GM12864 (cell line): Measurements from ENCODE around the gene PKHD1.

ENCODE experiments used
- DNase-seq: peaks from one replicate; pipeline ENCODE4 v3.0.0-alpha.2; 2011; ENCODE audit warnings: low read depth
- H3K4me3 ChIP-seq: 2 replicates; pipeline ENCODE4 v1.5.1; 2011; ENCODE audit warnings: mild to moderate bottlenecking, low read depth, low read length, control low read depth
- TF ChIP-seq, protein P1 (sequence below): IDR thresholded peaks from 2 replicates; pipeline ENCODE4 v1.5.1; 2011; ENCODE audit warnings: low read depth, mild to moderate bottlenecking, moderate library complexity, low read length, control low read depth, inconsistent platforms; ENCODE audit errors: missing control alignments

PKHD1 gene

DNA sequence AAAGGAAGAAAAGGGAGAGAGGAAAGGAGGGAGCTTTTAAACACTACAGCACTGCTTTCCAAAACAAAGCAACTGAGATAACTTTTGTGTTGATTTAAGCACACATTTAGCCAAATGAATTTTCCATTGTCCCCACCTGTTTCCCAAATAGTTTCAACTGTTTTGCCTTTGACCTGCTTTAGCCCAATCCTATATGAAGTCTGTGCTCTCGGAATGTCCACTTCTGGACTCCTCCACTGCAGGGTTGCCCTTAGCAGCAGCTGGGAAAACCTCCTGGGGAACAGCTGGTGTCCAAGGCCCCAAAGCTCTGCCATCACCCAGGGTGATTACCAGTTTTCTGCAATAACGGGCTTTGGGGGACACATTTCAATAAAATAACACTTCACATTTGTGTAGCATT, 44.9 kb upstream of the PKHD1 start:
- TF ChIP-seq, protein P1, sequence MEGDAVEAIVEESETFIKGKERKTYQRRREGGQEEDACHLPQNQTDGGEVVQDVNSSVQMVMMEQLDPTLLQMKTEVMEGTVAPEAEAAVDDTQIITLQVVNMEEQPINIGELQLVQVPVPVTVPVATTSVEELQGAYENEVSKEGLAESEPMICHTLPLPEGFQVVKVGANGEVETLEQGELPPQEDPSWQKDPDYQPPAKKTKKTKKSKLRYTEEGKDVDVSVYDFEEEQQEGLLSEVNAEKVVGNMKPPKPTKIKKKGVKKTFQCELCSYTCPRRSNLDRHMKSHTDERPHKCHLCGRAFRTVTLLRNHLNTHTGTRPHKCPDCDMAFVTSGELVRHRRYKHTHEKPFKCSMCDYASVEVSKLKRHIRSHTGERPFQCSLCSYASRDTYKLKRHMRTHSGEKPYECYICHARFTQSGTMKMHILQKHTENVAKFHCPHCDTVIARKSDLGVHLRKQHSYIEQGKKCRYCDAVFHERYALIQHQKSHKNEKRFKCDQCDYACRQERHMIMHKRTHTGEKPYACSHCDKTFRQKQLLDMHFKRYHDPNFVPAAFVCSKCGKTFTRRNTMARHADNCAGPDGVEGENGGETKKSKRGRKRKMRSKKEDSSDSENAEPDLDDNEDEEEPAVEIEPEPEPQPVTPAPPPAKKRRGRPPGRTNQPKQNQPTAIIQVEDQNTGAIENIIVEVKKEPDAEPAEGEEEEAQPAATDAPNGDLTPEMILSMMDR = no peak
- DNase-seq = no peak
- H3K4me3 ChIP-seq = no peak overlapping the region

DNA sequence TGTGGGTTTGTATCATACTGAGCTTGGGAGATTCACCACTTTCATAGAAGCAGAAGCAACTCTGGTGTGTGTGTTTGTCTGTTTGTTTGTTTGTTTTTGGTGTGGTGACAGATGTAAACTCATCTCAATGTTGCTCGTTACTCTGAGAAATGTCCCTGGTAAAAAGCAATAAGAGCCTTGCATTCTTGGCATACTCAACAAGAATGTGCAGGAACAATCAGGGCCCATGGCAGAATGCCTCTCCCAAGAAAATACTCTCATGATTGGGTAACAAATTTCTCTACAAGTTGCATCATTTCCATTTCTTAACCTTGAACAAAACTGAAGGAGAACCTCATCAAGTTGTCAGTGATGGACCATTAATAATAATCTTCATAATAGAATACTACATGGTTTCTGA, 43.0 kb upstream of the PKHD1 start:
- H3K4me3 ChIP-seq = no peak overlapping the region
- TF ChIP-seq, protein P1 = no peak
- DNase-seq = no peak

DNA sequence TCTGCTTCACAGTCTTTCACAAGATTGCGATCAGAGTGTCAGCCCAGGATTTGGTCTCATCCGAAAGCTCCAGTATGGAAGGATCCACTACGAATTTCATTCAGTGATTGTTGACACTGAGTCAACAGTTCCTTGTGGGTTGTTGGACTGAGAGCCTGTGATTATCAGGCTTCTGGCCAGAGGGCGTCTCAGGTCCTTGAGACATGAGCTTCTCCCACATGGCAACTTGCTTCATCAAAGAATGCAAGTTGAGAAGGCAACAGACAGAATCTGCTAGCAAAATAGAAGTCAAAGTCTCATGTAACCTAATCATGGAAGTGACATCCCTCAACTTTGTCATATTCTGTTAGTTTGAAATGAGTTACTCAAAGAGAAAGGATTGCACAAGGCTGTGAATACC, 40.5 kb upstream of the PKHD1 start:
- TF ChIP-seq, protein P1 = no peak
- no peak overlapping the region for H3K4me3 ChIP-seq
- DNase-seq = no peak

GRCh38 chr6:52126231-52126630, 38.8 kb upstream of the PKHD1 start:
- TF ChIP-seq, protein P1 = no peak
- no peak overlapping the region for H3K4me3 ChIP-seq

DNA sequence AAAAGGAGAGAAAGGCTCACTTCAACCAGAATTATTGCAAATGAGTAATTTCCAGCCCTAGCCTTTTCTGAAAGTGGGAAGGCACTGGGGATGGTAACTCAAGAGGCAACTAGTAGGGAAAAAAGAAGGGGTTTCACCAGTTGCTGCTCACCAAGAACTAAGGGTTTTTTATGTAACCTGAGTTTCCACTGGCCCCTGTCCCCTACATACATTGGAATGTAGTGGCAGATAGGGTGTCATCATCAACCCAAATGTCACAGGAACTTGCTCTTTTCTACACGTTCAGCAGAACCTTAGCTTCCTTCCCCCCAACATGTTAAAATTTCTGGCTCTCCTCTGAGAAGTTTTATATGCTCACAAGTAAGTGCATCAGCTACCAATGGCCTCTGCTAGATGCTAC, 38.2 kb upstream of the PKHD1 start:
- H3K4me3 ChIP-seq = no peak overlapping the region
- no peak for DNase-seq
- TF ChIP-seq, protein P1 = no peak

More at GRCh38 chr6:52126231-52126630, 38.8 kb upstream of the PKHD1 start:
- no peak for DNase-seq

DNA sequence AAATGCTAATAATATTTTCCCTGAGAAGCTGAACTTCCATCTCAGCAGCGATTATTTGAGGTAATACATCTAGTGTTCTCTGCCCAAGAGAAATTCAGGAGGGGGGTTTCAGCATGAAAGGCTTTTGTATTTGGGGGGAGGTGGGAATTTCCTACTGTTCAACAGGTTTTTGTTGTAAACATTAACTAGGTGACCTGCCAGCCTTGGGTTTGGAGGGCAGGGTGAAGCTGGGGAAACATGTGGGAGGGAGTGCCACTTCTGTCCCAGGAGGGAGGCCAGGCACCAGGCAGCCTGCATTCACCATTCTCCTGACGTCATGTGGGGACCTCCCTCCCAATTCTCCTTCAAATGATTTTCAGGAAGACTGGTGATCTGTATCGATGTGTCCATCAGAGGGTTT, 37.7 kb upstream of the PKHD1 start:
- no peak overlapping the region for H3K4me3 ChIP-seq
- DNase-seq = no peak
- TF ChIP-seq, protein P1 = no peak
